ENCODE results near the gene ERC2.

DNA sequence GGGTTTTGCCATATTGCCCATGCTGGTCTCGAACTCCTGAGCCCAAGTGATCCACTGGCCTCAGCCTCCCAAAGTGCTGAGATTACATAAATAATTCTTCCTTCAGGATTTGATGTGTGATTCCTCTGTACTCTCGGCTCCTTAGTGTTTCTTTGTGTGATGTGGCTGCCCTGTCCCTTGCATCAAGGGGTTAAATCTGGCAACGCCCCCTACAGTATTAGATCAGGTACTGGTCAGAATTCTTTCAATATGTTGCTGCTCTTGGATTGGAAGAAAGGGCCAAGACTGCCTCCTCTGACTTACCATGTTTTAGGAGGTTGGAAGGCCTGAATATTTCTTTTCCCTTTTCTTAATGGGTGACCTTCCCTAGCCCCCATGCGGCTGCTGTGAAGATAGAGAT, 590.6 kb downstream of the ERC2 start:
- TF ChIP-seq EZH2phosphoT487 (IDR thresholded peaks at IDR 0.05; ENCODE audit: borderline replicate concordance, low read length), result no peak
- TF ChIP-seq, protein P1, sequence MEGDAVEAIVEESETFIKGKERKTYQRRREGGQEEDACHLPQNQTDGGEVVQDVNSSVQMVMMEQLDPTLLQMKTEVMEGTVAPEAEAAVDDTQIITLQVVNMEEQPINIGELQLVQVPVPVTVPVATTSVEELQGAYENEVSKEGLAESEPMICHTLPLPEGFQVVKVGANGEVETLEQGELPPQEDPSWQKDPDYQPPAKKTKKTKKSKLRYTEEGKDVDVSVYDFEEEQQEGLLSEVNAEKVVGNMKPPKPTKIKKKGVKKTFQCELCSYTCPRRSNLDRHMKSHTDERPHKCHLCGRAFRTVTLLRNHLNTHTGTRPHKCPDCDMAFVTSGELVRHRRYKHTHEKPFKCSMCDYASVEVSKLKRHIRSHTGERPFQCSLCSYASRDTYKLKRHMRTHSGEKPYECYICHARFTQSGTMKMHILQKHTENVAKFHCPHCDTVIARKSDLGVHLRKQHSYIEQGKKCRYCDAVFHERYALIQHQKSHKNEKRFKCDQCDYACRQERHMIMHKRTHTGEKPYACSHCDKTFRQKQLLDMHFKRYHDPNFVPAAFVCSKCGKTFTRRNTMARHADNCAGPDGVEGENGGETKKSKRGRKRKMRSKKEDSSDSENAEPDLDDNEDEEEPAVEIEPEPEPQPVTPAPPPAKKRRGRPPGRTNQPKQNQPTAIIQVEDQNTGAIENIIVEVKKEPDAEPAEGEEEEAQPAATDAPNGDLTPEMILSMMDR (conservative IDR thresholded peaks at IDR 0.05; ENCODE audit: low read depth, low read length), result no peak; the same call in 1 of the 2 replicates

Data from PC-3 (cell line).